GM20000 (cell line): Measurements from ENCODE around the gene ALG12.

Experiments
- DNase-seq: peaks from one replicate; pipeline ENCODE4 v3.0.0; 2012; ENCODE audit warnings: low spot score
- TF ChIP-seq, protein P1 (sequence below): IDR thresholded peaks from 2 replicates; pipeline ENCODE4 v1.5.1; 2012; ENCODE audit warnings: mild to moderate bottlenecking, control low read depth; ENCODE audit errors: extremely low read depth, missing control alignments

The ALG12 gene

DNA sequence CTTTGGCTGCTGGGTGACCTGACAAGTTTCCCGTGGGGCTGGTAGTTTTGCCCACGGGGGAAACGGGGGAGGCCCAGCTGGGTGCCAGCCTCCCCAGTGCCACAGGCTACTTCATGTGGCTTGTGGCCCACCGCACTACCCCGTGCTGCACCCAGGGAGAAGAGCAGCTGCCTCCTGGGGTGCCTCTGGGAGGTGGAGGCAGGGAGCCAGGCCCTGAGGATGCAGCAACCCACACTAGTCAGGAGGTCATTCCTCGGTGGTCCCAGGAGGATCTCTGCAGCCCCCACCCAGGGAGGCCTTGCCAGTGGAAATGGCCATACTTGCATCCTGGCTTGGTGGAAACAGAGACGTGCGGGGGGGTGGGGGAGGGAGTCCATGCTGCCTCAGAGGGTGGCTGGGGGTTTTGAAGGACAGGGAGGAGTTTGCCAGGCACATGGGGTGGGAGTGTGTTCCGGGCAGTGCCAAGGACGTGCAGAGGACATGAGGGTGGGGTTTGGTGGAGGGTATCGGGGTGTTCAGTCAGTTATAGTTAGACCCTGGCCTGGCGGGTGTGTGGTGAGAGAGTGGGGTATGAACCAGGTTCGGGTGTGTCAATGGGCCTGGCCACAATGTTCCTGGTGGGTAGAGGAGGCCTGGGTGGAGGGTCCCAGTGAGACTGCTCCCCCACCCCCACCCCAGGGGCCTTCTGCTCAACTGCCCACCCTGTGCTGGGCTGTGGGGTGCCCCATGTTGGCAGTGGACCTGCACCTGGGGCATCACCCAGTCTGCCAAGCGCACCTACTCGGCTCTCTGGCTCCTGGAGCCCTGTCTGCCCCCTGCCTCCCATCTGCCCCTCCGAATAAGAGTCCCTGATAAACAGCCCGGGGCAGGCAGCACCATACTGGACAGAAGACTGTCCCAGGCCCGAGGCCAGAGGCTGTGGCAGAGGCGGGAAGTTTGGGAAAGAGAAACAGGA, 46.2 kb upstream of the ALG12 start:
- no peak for DNase-seq
- TF ChIP-seq, protein P1, sequence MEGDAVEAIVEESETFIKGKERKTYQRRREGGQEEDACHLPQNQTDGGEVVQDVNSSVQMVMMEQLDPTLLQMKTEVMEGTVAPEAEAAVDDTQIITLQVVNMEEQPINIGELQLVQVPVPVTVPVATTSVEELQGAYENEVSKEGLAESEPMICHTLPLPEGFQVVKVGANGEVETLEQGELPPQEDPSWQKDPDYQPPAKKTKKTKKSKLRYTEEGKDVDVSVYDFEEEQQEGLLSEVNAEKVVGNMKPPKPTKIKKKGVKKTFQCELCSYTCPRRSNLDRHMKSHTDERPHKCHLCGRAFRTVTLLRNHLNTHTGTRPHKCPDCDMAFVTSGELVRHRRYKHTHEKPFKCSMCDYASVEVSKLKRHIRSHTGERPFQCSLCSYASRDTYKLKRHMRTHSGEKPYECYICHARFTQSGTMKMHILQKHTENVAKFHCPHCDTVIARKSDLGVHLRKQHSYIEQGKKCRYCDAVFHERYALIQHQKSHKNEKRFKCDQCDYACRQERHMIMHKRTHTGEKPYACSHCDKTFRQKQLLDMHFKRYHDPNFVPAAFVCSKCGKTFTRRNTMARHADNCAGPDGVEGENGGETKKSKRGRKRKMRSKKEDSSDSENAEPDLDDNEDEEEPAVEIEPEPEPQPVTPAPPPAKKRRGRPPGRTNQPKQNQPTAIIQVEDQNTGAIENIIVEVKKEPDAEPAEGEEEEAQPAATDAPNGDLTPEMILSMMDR: no peak

DNA sequence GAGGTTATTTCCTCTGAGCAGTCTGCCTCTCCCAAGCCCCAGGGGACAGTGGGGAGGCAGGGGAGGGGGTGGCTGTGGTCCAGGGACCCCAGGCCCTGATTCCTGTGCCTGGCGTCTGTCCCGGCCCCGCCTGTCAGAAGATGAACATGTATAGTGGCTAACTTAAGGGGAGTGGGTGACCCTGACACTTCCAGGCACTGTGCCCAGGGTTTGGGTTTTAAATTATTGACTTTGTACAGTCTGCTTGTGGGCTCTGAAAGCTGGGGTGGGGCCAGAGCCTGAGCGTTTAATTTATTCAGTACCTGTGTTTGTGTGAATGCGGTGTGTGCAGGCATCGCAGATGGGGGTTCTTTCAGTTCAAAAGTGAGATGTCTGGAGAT, 45.4 kb upstream of the ALG12 start:
- TF ChIP-seq, protein P1: no peak
- no peak for DNase-seq

DNA sequence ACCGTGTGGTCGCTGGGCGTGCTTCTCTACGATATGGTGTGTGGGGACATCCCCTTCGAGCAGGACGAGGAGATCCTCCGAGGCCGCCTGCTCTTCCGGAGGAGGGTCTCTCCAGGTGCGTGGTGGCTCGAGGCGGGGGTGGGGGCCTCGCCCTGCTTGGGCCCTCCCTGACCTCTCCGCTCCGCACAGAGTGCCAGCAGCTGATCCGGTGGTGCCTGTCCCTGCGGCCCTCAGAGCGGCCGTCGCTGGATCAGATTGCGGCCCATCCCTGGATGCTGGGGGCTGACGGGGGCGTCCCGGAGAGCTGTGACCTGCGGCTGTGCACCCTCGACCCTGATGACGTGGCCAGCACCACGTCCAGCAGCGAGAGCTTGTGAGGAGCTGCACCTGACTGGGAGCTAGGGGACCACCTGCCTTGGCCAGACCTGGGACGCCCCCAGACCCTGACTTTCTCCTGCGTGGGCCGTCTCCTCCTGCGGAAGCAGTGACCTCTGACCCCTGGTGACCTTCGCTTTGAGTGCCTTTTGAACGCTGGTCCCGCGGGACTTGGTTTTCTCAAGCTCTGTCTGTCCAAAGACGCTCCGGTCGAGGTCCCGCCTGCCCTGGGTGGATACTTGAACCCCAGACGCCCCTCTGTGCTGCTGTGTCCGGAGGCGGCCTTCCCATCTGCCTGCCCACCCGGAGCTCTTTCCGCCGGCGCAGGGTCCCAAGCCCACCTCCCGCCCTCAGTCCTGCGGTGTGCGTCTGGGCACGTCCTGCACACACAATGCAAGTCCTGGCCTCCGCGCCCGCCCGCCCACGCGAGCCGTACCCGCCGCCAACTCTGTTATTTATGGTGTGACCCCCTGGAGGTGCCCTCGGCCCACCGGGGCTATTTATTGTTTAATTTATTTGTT, 44.8 kb upstream of the ALG12 start:
- DNase-seq: no peak
- TF ChIP-seq, protein P1: no peak

DNA sequence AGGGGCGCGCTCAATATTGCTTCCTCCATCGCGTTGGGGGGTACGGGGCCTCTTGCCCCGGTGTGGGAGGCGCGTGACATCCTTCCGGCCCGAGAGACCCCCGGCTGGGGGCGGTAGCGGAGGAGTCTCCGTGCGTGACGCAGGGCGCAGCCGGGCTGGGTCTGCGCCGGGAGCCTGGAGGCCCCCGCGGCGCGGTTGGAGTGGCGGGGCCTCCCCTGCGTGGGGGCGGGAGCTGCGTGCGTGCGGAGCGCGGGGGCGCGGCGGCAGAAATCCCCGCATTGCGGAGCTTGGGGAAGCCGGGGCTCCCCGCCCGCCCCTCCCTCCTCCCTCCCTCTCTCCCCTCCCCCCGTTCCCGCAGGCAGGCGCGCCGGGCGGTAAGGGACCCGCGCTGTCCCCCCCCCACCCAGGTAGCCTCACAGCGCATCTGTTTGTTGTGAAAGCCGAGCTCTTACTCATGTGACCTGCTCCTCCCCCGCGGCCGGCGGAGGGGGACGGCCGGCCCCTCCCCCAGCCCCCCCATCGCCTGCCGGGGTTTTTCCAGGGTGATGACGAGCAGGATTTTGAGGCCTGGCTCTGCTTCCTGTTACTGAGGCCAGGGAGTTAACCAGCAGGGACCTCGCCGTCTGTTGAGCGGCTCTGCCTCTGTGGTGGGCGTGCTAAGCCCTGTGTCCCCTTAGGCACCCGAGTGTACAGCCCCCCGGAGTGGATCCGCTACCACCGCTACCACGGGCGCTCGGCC, 43.9 kb upstream of the ALG12 start:
- DNase-seq: peak; percentile 89
- TF ChIP-seq, protein P1: no peak

DNA sequence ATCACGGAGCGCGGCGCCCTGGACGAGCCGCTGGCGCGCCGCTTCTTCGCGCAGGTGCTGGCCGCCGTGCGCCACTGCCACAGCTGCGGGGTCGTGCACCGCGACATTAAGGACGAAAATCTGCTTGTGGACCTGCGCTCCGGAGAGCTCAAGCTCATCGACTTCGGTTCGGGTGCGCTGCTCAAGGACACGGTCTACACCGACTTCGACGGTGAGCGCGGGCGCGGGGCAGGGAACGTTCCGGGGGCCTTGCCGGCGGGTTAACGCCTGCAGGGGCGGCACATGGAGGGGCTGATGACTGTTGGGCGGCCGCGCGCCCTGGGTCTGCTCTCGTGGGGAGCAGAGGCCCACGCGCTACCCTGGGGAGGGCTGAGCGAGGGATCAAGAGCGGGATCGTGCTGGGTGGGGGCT, 43.4 kb upstream of the ALG12 start:
- DNase-seq: no peak
- TF ChIP-seq, protein P1: no peak

DNA sequence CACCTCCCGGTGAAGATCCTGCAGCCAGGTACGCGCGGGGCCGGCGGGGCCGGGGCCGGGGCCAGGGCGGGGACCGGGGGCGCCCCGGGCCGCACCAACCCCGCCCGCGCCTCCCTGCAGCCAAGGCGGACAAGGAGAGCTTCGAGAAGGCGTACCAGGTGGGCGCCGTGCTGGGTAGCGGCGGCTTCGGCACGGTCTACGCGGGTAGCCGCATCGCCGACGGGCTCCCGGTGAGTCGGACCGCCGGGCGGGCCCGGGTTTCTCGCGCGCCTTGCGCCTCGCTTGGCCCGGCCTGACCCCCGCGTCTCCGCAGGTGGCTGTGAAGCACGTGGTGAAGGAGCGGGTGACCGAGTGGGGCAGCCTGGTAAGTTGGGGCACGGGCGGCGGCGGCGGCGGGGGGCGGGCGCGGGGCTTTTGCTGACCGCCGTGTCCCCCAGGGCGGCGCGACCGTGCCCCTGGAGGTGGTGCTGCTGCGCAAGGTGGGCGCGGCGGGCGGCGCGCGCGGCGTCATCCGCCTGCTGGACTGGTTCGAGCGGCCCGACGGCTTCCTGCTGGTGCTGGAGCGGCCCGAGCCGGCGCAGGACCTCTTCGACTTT, 42.9 kb upstream of the ALG12 start:
- DNase-seq: peak; percentile 60
- TF ChIP-seq, protein P1: no peak
